HEK293 (cell line): ENCODE data around the gene TMEM151B.

Experiments used
- CTCF ChIP-seq: fragments of 450-650 bp; formaldehyde crosslinking; IDR thresholded peaks from 2 replicates; pipeline ENCODE4 v1.5.1; 2016; ENCODE audit warnings: missing biosample characterization, missing genetic modification characterization
- GLIS1 ChIP-seq: fragments of 450-650 bp; formaldehyde crosslinking; IDR thresholded peaks from 2 replicates; pipeline ENCODE4 v1.5.1; 2016; ENCODE audit warnings: missing biosample characterization, missing genetic modification characterization
- KLF16 ChIP-seq: fragments of 450-650 bp; formaldehyde crosslinking; IDR thresholded peaks from 2 replicates; pipeline ENCODE4 v1.5.1; 2017; ENCODE audit warnings: missing biosample characterization, missing genetic modification characterization
- ZNF366 ChIP-seq: fragments of 450-650 bp; formaldehyde crosslinking; conservative IDR thresholded peaks from 2 replicates; pipeline ENCODE4 v1.5.1; 2016; ENCODE audit warnings: missing biosample characterization, missing genetic modification characterization
- ZNF423 ChIP-seq: fragments of 450-650 bp; formaldehyde crosslinking; IDR thresholded peaks from 2 replicates; pipeline ENCODE4 v1.5.1; 2016; ENCODE audit warnings: missing biosample characterization, missing genetic modification characterization
- ZNF704 ChIP-seq: fragments of 450-650 bp; formaldehyde crosslinking; IDR thresholded peaks from 2 replicates; pipeline ENCODE4 v1.5.1; 2016; ENCODE audit warnings: missing biosample characterization, missing genetic modification characterization

GRCh38 chr6:44327760-44328159, 57.5 kb downstream of the TMEM151B start:
- TF ChIP-seq ZNF366 (tag by site-specific recombination) (no peak), CTCF (tag by site-specific recombination) (no peak), KLF16 (no peak), GLIS1 (no peak), ZNF423 (no peak), ZNF704 (no peak)
